NCI-H2029 treated with DMSO at 0.1 percent for 48 hours (cell line): ENCODE data around the gene NDRG4.

Experiments used
- DNase-seq: peaks from one replicate; lab custom pipeline; 2025; lab: John Stamatoyannopoulos, UW

Gene NDRG4

GRCh38 chr16:58499615-58500351 lies at the start of gene NDRG4:
Gene NDRG4 (plus strand): TSS chr16:58500143. CDS start chr16:58500249, 106 bp downstream.
- no peak for DNase-seq

DNA sequence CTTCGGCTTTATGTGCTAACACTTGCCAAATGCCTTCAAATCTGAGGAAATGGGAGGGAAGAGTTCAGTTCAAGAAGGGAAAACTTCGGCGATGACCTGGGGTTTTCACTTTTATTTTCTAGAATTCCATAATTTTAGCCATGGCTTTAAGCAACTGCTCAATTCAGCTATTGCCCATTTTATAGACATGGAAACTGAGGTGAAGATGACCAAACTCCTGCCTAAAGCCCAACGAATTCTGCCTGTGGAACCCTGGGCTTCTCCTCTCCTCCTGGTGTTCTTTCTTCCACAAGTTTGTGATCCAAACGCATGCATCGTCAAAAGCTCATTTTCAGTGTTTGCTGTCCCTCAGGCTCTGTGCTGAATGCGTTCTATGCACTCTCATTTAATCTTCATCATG lies 49.4 kb upstream of the NDRG4 start:
- DNase-seq, result no peak

GRCh38 chr16:58451265-58451689 lies 48.7 kb upstream of the NDRG4 start:
- DNase-seq, result no peak

DNA sequence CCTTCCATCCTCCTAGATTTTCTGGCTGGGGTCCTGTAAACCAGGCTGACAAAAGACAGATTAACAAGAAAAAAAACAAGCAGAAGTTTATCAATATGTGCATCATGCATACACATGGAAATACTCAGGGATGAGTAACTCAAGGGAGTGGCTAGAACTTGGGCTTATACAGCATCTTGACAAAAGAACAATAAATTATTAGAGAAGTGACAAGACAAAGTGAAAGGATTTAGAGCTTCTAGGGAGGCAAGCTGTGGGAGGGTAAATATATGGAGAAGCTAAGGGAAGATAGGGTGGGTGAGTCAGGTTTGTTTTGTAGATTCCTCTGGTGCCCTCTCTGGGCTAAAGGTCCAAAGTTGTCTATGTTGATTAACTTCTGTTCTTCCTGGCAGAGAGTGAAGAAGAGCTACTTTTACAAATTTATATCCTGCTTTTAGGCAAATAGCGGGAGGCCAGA lies 48.0 kb upstream of the NDRG4 start:
- no peak for DNase-seq

- no peak for DNase-seq
Measured at GRCh38 chr16:58452640-58453039, 47.3 kb upstream of the NDRG4 start.

DNA sequence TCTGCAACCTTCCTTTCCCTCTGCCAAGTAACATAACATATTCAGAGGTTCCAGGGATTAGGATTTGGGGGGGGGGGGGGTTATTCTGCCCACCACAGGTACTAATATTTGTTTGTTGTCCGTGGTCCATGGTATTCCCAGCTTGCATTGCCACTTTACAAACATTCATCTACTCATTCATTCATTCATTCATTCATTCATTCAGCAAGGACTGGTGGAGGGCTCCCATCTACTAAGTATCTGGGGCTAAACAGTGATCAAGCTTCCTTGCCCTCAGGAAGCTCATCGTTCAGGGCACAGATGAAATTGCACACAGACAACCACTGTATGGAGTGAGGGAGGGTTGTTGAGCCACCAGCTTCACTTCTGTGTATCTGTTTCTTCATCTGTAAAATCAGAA lies 45.8 kb upstream of the NDRG4 start:
- no peak for DNase-seq

- no peak for DNase-seq
Measured at GRCh38 chr16:58454856-58455255, 45.1 kb upstream of the NDRG4 start.

DNA sequence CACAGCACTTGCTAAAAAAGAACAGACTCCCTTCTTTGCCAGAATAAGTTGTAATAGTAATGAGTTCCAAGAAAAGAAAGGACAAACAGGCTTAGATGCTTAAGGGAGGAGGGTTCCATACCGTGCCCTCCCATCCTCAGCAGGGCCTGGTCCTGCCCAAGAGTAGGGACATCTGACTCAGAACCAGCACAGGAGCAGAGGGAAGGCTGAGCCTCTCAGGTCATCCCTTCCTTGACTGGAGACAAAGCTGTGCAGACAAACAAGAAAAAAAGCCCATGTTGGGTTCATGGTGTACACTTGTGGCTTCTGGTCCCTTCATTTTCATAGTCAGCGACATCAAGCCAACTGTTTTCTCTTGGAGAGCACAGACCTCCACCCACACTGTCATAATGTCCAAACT lies 44.2 kb upstream of the NDRG4 start:
- DNase-seq, result no peak

DNA sequence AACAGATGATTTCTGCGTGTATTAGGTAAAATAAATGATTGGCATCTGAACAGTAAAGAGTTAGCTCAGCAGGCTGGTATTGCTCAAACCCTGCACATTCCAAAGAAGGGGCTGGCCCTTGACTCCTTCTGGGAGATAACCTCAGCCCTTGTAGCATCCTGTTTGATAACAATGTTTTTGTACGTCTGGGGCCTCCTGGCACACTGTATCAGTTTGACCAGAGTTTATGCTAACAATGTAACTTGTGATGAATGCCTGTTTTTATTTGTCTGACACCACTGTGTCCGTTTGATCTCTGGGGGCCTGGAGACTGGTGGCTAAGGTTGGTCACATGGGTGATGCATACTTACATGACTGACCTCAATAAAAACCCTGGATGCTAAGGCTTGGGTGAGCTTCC lies 43.8 kb upstream of the NDRG4 start:
- no peak for DNase-seq

GRCh38 chr16:58458606-58459343 lies 41.2 kb upstream of the NDRG4 start:
- no peak for DNase-seq

- no peak for DNase-seq
Measured at GRCh38 chr16:58459344-58460218, 40.4 kb upstream of the NDRG4 start.

DNA sequence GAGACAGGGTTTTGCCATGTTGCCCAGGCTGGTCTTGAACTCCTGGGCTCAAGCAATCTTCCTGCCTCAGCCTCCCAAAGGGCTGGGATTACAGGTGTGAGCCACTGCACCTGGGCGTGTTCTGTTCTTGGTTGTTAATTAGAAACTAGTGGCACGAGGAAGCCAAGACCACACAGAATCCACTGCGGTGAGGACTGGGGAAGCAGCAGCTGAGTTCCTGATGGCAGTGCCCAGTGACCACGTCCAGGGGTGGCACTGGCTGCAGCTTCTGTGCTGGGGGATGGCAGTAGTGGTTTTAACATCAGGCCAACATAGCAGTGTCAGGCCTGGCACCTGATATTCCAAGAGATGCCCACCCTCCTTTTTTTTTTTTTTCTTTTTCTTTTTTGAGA lies 39.7 kb upstream of the NDRG4 start:
- DNase-seq, result no peak

GRCh38 chr16:58461056-58461455 lies 38.9 kb upstream of the NDRG4 start:
- no peak for DNase-seq

GRCh38 chr16:58461640-58462039 lies 38.3 kb upstream of the NDRG4 start:
- no peak for DNase-seq

- DNase-seq, result no peak
Measured at GRCh38 chr16:58462089-58462488, 37.9 kb upstream of the NDRG4 start.

- no peak for DNase-seq
Measured at GRCh38 chr16:58462499-58462996, 37.4 kb upstream of the NDRG4 start.

GRCh38 chr16:58462997-58463941 lies 36.7 kb upstream of the NDRG4 start:
- no peak for DNase-seq

DNA sequence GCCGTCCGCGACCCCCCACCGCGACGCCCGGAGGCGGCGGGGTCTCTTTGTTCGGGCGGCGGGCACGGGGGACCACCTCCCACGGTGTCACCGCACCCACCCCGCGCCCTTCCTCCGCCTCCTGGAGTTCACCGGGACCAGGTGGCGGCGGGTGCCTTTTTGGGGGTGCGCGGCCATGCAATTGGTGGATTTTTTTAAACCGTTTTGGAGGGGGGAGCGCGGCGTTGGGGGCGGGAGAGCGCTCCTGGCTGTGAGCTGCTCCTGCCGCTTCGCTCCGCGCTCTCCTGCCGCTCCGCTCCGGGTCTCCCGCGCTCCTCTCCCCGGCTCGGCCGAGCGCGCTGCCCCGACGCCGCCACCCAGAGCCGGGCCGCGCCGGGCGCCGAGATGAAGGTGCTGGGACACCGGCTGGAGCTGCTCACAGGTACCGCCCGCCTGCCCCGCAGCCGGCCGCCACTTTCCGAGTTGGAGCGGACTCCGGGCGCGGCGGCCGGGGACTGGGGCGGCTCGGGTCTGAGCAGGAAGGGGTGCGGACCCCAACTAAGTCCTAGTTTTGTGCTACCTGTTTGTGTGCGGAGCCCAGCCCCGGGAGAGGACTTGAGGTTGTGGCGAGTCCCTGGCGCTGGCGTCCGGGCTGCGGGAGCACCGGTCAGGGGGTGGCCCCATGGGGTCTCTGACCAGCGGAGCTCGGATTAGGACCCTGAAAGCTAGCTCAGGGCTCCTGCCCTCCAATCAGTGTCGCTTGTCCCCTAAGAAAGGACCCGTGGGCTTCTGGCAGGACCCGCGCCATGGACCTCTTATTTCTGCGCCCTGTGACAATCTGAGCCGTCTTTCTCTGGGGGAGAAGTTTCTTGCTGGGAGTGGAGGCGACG lies 35.7 kb upstream of the NDRG4 start:
- no peak for DNase-seq

GRCh38 chr16:58464916-58465731 lies 34.8 kb upstream of the NDRG4 start:
- no peak for DNase-seq
